ENCODE data around the gene CCDC107. TPM values are rescaled to one million over a fixed set of nuclear protein-coding genes. Genes with fewer than 3 reads are reported as not detected.
A peak's percentile ranks its signal among the peaks of the same experiment; 100 is the strongest.

The CCDC107 gene
- total and polyA plus RNA-seq, 2 of the 13 experiments (the other 11 are each of a cell fraction or from before 2014, with no cell fraction given) = 7.1 to 15.2 TPM

- no peak for TF ChIP-seq AKNA (CRISPR knock-in tag; IDR thresholded peaks at IDR 0.05; ENCODE audit: borderline replicate concordance)
- no peak for TF ChIP-seq TBX3 (IDR thresholded peaks at IDR 0.05; ENCODE audit: borderline replicate concordance)
- no peak for TF ChIP-seq CHD2 (IDR thresholded peaks at IDR 0.05; ENCODE audit: low read depth, low read length)
- no peak for TF ChIP-seq ZNF318 (CRISPR knock-in tag; IDR thresholded peaks at IDR 0.05)
- TF ChIP-seq ZNF792 (CRISPR knock-in tag; IDR thresholded peaks at IDR 0.05) = 0 out of 2 replicates have a peak, but pooled peaks have one; percentile 48
- TF ChIP-seq RARG (CRISPR knock-in tag; IDR thresholded peaks at IDR 0.05; ENCODE audit: low read depth) = no peak
- no peak; the same call in 1 of the 2 replicates for TF ChIP-seq ZBTB25 (CRISPR knock-in tag; IDR thresholded peaks at IDR 0.05)
- no peak for TF ChIP-seq ZNF337 (CRISPR knock-in tag; IDR thresholded peaks at IDR 0.05; ENCODE audit: borderline replicate concordance, low read depth)
- TF ChIP-seq ZNF639 (CRISPR knock-in tag; conservative IDR thresholded peaks at IDR 0.05) = no peak
- no peak for TF ChIP-seq SAFB2 (CRISPR knock-in tag; IDR thresholded peaks at IDR 0.05; ENCODE audit: borderline replicate concordance, low read depth)
- no peak for TF ChIP-seq SYNCRIP (IDR thresholded peaks at IDR 0.05; ENCODE audit: insufficient read depth, low read depth, low read length)
Measured at GRCh38 chr9:35669331-35670145, 11.4 kb downstream of the CCDC107 start (continued).
